CD4-positive, alpha-beta T cell treated with Interleukin-15 for 4 hours (primary cell): ENCODE results near the gene CHD9NB.
"Not testable (repeated sequence)": the region's sequence is repeated elsewhere in the genome, so short reads cannot be mapped to it uniquely, and the experiment has no call there.

ENCODE experiments used
- DNase-seq: peaks from one replicate; pipeline ENCODE4 v3.0.0-alpha.2; 2020; ENCODE audit warnings: low spot score

The CHD9NB gene

GRCh38 chr16:53083119-53083518 lies 30.4 kb upstream of the CHD9NB start:
- no peak for DNase-seq

- no peak for DNase-seq
Measured at GRCh38 chr16:53082509-53082908, 29.8 kb upstream of the CHD9NB start.

GRCh38 chr16:53081686-53082407 lies 29.1 kb upstream of the CHD9NB start:
- DNase-seq: no peak

GRCh38 chr16:53081032-53081424 lies 28.3 kb upstream of the CHD9NB start:
- DNase-seq: no peak

GRCh38 chr16:53080345-53081031 lies 27.8 kb upstream of the CHD9NB start:
- DNase-seq: no peak

GRCh38 chr16:53078765-53079485 lies 26.2 kb upstream of the CHD9NB start:
- no peak for DNase-seq

GRCh38 chr16:53078247-53078646 lies 25.6 kb upstream of the CHD9NB start:
- no peak for DNase-seq

- not testable (repeated sequence) for DNase-seq
Measured at GRCh38 chr16:53075461-53075860, 22.8 kb upstream of the CHD9NB start.

GRCh38 chr16:53074296-53074695 lies 21.6 kb upstream of the CHD9NB start:
- not testable (repeated sequence) for DNase-seq

- DNase-seq: no peak
Measured at GRCh38 chr16:53073022-53073421, 20.3 kb upstream of the CHD9NB start.

- DNase-seq: no peak
Measured at GRCh38 chr16:53071748-53072301, 19.1 kb upstream of the CHD9NB start.

- DNase-seq: no peak
Measured at GRCh38 chr16:53069772-53070171, 17.1 kb upstream of the CHD9NB start.

GRCh38 chr16:53068423-53068833 lies 15.7 kb upstream of the CHD9NB start:
- DNase-seq: no peak

- DNase-seq: no peak
Measured at GRCh38 chr16:53067675-53068074, 15.0 kb upstream of the CHD9NB start.

GRCh38 chr16:53065461-53066061 lies 12.9 kb upstream of the CHD9NB start:
- DNase-seq: no peak

- no peak for DNase-seq
Measured at GRCh38 chr16:53064081-53064578, 11.4 kb upstream of the CHD9NB start.

GRCh38 chr16:53061701-53062159 lies 9.0 kb upstream of the CHD9NB start:
- DNase-seq: peak; percentile 11

GRCh38 chr16:53061256-53061655 lies 8.6 kb upstream of the CHD9NB start:
- DNase-seq: no peak

GRCh38 chr16:53059672-53060071 lies 7.0 kb upstream of the CHD9NB start:
- no peak for DNase-seq

- no peak for DNase-seq
Measured at GRCh38 chr16:53058882-53059281, 6.2 kb upstream of the CHD9NB start.

GRCh38 chr16:53058441-53058840 lies 5.7 kb upstream of the CHD9NB start:
- DNase-seq: no peak

- DNase-seq: no peak
Measured at GRCh38 chr16:53057658-53058057, 5.0 kb upstream of the CHD9NB start.
